ENCODE measurements around the gene EPGN. TPM values are rescaled to one million over a fixed set of nuclear protein-coding genes. Genes with fewer than 3 reads are reported as not detected.
A peak's percentile ranks its signal among the peaks of the same experiment; 100 is the strongest.

The EPGN gene
- total RNA-seq: 10 to 100 TPM in 1 of 2 donors, 1 to 10 TPM in 1; 7.8 to 14.2 TPM
- 1 to 10 TPM in 1 of 2 donors, not detected in 1; 2.9 TPM for polyA plus RNA-seq (ENCODE audit: insufficient read length in 2 of 2)
- long read RNA-seq, donor 1: 0 reads
- long read RNA-seq, donor 2: 0 reads
- long read RNA-seq, donor 3: 0 reads
- long read RNA-seq, donor 4: 0 reads

- no peaks in the 10 kb centered on the region for H3K4me1 ChIP-seq (ENCODE audit: control insufficient read depth, insufficient read depth, low read length)
- no peak within 1 kb of the TSS for H3K27ac ChIP-seq (ENCODE audit: low read depth, low read length)
- H3K4me3 ChIP-seq (ENCODE audit: low read depth, low read length): no peak within 1 kb of the TSS
- no peaks in the 10 kb centered on the region for H3K36me3 ChIP-seq (ENCODE audit: control insufficient read depth, insufficient read depth, low read length)
- no peaks in the 10 kb centered on the region for H3K9me3 ChIP-seq (ENCODE audit: control insufficient read depth, insufficient read depth, low read length)
- WGBS (ENCODE audit: insufficient coverage): no CpG with 5 or more reads among the region's 5 CpGs
- no peaks in the 10 kb centered on the region for H3K27me3 ChIP-seq (ENCODE audit: control insufficient read depth, insufficient read depth, low read length)
- DNase-seq (ENCODE audit: low read depth in 4 of 6, low spot score in 6 of 6): no peak
Measured at GRCh38 chr4:74308215-74308614, at the start of gene EPGN. EPGN (plus strand) TSS chr4:74308470; CDS start chr4:74308534, 64 bp downstream.

DNA sequence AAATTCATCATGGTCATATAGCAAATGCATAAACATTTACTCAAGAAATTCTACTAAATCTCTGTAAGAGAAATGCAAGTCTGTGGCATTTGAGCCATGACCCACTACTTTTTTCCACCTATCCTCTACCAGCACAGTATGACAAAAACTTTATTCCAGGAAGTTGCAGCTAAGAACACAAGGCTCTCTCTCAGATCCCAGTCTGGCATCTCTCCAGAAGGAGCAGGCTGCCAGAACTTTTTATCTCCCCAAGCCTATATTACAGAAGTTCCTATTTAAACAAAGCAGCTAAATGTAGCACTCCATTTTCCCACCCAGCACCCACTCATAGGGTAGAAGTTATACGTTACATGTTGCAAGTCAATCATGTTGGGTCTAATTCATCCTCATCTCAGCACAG, 49.3 kb upstream of the EPGN start:
- H3K4me1 ChIP-seq (ENCODE audit: control insufficient read depth, insufficient read depth, low read length): no peaks in the 10 kb centered on the region
- no peak overlapping the region for H3K27ac ChIP-seq (ENCODE audit: low read depth, low read length)
- no peaks in the 10 kb centered on the region for H3K27me3 ChIP-seq (ENCODE audit: control insufficient read depth, insufficient read depth, low read length)
- no peaks in the 10 kb centered on the region for H3K36me3 ChIP-seq (ENCODE audit: control insufficient read depth, insufficient read depth, low read length)
- no peaks in the 10 kb centered on the region for H3K9me3 ChIP-seq (ENCODE audit: control insufficient read depth, insufficient read depth, low read length)
- no peak overlapping the region for H3K4me3 ChIP-seq (ENCODE audit: low read depth, low read length)
- DNase-seq (ENCODE audit: low read depth in 4 of 6, low spot score in 6 of 6): peak in 3 of 6 donors; percentile 19 to 65 (median 60)
- 80% methylated on average over 1 of the region's 1 CpG for WGBS (ENCODE audit: insufficient coverage)

- H3K27ac ChIP-seq (ENCODE audit: low read depth, low read length): no peak overlapping the region
- no CpG with 5 or more reads among the region's 1 CpG for WGBS (ENCODE audit: insufficient coverage)
- no peaks in the 10 kb centered on the region for H3K36me3 ChIP-seq (ENCODE audit: control insufficient read depth, insufficient read depth, low read length)
- H3K9me3 ChIP-seq (ENCODE audit: control insufficient read depth, insufficient read depth, low read length): no peaks in the 10 kb centered on the region
- H3K27me3 ChIP-seq (ENCODE audit: control insufficient read depth, insufficient read depth, low read length): no peaks in the 10 kb centered on the region
- H3K4me1 ChIP-seq (ENCODE audit: control insufficient read depth, insufficient read depth, low read length): no peaks in the 10 kb centered on the region
- DNase-seq (ENCODE audit: low read depth in 4 of 6, low spot score in 6 of 6): no peak
- H3K4me3 ChIP-seq (ENCODE audit: low read depth, low read length): no peak overlapping the region
Measured at GRCh38 chr4:74260036-74260435, 48.2 kb upstream of the EPGN start.

GRCh38 chr4:74262522-74262921, 45.7 kb upstream of the EPGN start:
- no peaks in the 10 kb centered on the region for H3K9me3 ChIP-seq (ENCODE audit: control insufficient read depth, insufficient read depth, low read length)
- no peaks in the 10 kb centered on the region for H3K27me3 ChIP-seq (ENCODE audit: control insufficient read depth, insufficient read depth, low read length)
- H3K4me1 ChIP-seq (ENCODE audit: control insufficient read depth, insufficient read depth, low read length): no peaks in the 10 kb centered on the region
- no peak overlapping the region for H3K4me3 ChIP-seq (ENCODE audit: low read depth, low read length)
- no peaks in the 10 kb centered on the region for H3K36me3 ChIP-seq (ENCODE audit: control insufficient read depth, insufficient read depth, low read length)
- H3K27ac ChIP-seq (ENCODE audit: low read depth, low read length): no peak overlapping the region
- peak in 1 of 6 donors; percentile 39 for DNase-seq (ENCODE audit: low read depth in 4 of 6, low spot score in 6 of 6)

DNA sequence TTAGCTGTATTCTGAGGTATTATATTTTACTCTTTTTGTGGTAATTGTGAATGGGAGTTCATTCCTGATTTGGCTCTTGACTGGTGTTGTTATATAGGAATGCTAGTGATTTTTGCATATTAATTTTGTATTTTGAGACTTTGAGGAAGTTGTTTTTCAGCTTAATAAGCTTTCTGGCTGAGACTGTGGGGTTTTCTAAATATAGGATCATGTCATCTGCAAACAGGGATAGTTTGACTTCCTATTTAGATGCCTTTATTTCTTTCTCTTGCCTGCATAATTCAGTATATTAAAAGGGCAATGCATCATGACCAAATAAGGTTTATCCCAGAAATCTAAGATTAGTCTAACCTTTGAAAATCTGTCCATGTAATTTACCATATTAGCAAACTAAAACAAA, 44.7 kb upstream of the EPGN start:
- DNase-seq (ENCODE audit: low read depth in 4 of 6, low spot score in 6 of 6): no peak
- H3K27me3 ChIP-seq (ENCODE audit: control insufficient read depth, insufficient read depth, low read length): no peaks in the 10 kb centered on the region
- no peaks in the 10 kb centered on the region for H3K36me3 ChIP-seq (ENCODE audit: control insufficient read depth, insufficient read depth, low read length)
- H3K9me3 ChIP-seq (ENCODE audit: control insufficient read depth, insufficient read depth, low read length): no peaks in the 10 kb centered on the region
- H3K4me1 ChIP-seq (ENCODE audit: control insufficient read depth, insufficient read depth, low read length): no peaks in the 10 kb centered on the region
- no peak overlapping the region for H3K27ac ChIP-seq (ENCODE audit: low read depth, low read length)
- H3K4me3 ChIP-seq (ENCODE audit: low read depth, low read length): no peak overlapping the region

DNA sequence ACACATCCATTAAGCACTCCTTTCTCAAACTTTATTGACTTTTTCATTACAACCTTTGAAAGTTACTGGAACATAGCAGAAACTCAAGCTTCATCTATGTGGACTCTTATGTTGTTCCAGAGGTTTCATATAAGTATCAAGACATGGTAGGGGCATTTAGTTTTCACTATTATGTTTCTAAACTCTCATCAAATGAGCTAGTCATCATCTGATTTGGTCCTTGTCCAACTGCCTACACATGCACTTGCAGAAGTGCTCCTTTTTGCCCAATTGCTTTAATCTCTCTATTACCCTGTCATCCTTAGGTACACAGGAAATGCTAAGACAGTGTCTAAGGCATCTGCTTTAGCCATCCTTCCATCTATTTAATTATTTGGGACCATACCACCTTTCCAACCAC, 42.2 kb upstream of the EPGN start:
- Histone ChIP-seq H3K9me3 (ENCODE audit: control insufficient read depth, insufficient read depth, low read length) (no peaks in the 10 kb centered on the region), H3K4me1 (ENCODE audit: control insufficient read depth, insufficient read depth, low read length) (no peaks in the 10 kb centered on the region), H3K27me3 (ENCODE audit: control insufficient read depth, insufficient read depth, low read length) (no peaks in the 10 kb centered on the region), H3K4me3 (ENCODE audit: low read depth, low read length) (no peak overlapping the region), H3K36me3 (ENCODE audit: control insufficient read depth, insufficient read depth, low read length) (no peaks in the 10 kb centered on the region), H3K27ac (ENCODE audit: low read depth, low read length) (no peak overlapping the region)
- no peak for DNase-seq (ENCODE audit: low read depth in 4 of 6, low spot score in 6 of 6)

GRCh38 chr4:74267998-74268606, 40.2 kb upstream of the EPGN start:
- Histone ChIP-seq H3K4me1 (ENCODE audit: control insufficient read depth, insufficient read depth, low read length) (no peaks in the 10 kb centered on the region), H3K36me3 (ENCODE audit: control insufficient read depth, insufficient read depth, low read length) (no peaks in the 10 kb centered on the region), H3K4me3 (ENCODE audit: low read depth, low read length) (no peak overlapping the region), H3K9me3 (ENCODE audit: control insufficient read depth, insufficient read depth, low read length) (no peaks in the 10 kb centered on the region), H3K27ac (ENCODE audit: low read depth, low read length) (no peak overlapping the region), H3K27me3 (ENCODE audit: control insufficient read depth, insufficient read depth, low read length) (no peaks in the 10 kb centered on the region)
- no peak for DNase-seq (ENCODE audit: low read depth in 4 of 6, low spot score in 6 of 6)

DNA sequence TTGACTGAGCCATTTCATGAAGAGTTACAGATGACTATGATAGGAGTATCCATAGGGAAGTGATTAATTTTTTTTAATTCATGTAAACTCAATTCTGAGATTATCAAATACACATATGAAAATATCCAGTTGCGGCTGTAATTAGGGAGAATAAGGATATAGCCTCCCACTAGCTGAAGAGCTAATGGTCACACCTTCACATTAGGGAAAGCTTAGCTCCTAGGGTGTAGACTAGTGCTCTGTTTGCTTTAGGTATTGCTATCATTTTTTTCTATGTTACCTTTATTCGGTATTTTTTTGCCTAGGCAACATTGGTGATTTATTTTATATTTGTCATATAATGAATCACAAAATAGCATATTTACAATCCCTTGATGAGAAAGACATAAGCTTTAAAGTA, 39.6 kb upstream of the EPGN start:
- DNase-seq (ENCODE audit: low read depth in 4 of 6, low spot score in 6 of 6): no peak
- WGBS (ENCODE audit: insufficient coverage): no CpG with 5 or more reads among the region's 2 CpGs
- H3K4me1 ChIP-seq (ENCODE audit: control insufficient read depth, insufficient read depth, low read length): no peaks in the 10 kb centered on the region

DNA sequence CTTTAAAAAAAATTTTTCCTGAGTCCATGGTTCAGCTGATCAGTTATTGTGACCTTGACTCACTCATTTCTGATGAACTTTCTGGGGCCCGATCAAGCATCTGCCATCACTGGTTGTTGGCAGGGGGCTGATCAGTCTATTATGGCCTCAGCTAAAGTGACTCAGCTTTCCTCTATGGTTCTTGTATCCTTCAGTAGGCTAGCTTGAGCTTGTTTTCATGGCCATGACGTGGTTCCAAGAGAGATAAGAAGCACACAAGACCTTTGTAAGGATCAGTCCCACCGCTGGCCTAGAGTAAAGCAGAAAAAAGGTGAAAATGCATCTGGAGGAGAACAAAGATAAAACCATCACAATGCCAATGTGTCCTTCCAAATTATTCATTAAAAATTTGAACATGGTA, 29.8 kb upstream of the EPGN start:
- Histone ChIP-seq H3K27me3 (ENCODE audit: control insufficient read depth, insufficient read depth, low read length) (no peaks in the 10 kb centered on the region), H3K27ac (ENCODE audit: low read depth, low read length) (no peak overlapping the region), H3K4me1 (ENCODE audit: control insufficient read depth, insufficient read depth, low read length) (no peaks in the 10 kb centered on the region), H3K36me3 (ENCODE audit: control insufficient read depth, insufficient read depth, low read length) (no peaks in the 10 kb centered on the region), H3K9me3 (ENCODE audit: control insufficient read depth, insufficient read depth, low read length) (no peaks in the 10 kb centered on the region), H3K4me3 (ENCODE audit: low read depth, low read length) (no peak overlapping the region)
- no peak for DNase-seq (ENCODE audit: low read depth in 4 of 6, low spot score in 6 of 6)
- 92% methylated on average over 3 of the region's 3 CpGs for WGBS (ENCODE audit: insufficient coverage)

More for the DNA sequence above, 39.6 kb upstream of the EPGN start:
- no peaks in the 10 kb centered on the region for H3K9me3 ChIP-seq (ENCODE audit: control insufficient read depth, insufficient read depth, low read length)
- no peak overlapping the region for H3K4me3 ChIP-seq (ENCODE audit: low read depth, low read length)
- H3K27me3 ChIP-seq (ENCODE audit: control insufficient read depth, insufficient read depth, low read length): no peaks in the 10 kb centered on the region
- H3K36me3 ChIP-seq (ENCODE audit: control insufficient read depth, insufficient read depth, low read length): no peaks in the 10 kb centered on the region
- no peak overlapping the region for H3K27ac ChIP-seq (ENCODE audit: low read depth, low read length)

DNA sequence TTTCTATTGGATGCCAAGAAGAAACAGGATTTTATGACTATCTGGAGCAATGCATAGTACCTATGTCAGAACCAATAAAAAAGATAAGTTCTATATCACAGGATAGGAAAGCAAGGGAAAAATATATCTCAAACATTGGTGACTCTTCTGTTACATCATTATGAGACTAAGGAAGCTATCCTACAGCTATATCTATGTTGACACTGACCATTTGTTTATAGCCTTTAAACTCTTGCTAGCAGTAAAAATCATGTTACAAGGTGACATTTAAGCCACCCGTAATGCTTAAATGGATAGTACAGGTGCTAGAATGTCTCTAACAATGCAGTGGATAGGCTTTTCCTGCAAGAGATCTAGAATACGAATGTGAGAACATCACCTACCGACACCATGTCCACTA, 28.6 kb upstream of the EPGN start:
- no peaks in the 10 kb centered on the region for H3K36me3 ChIP-seq (ENCODE audit: control insufficient read depth, insufficient read depth, low read length)
- no peak overlapping the region for H3K27ac ChIP-seq (ENCODE audit: low read depth, low read length)
- H3K9me3 ChIP-seq (ENCODE audit: control insufficient read depth, insufficient read depth, low read length): no peaks in the 10 kb centered on the region
- no CpG with 5 or more reads among the region's 3 CpGs for WGBS (ENCODE audit: insufficient coverage)
- no peaks in the 10 kb centered on the region for H3K4me1 ChIP-seq (ENCODE audit: control insufficient read depth, insufficient read depth, low read length)
- no peaks in the 10 kb centered on the region for H3K27me3 ChIP-seq (ENCODE audit: control insufficient read depth, insufficient read depth, low read length)
- DNase-seq (ENCODE audit: low read depth in 4 of 6, low spot score in 6 of 6): no peak
- H3K4me3 ChIP-seq (ENCODE audit: low read depth, low read length): no peak overlapping the region

Data from spinal cord (tissue), 10 donors.